HepG2 (cell line): Measurements from ENCODE around the gene TADA1.

Experiments
- CTCF ChIP-seq: sonication (generic); formaldehyde crosslinking; IDR thresholded peaks from 2 replicates; pipeline ENCODE4 v1.5.0; 2020; ENCODE audit warnings: mild to moderate bottlenecking, missing genetic modification reagents, moderate library complexity
- IRF9 ChIP-seq: sonication (generic); formaldehyde crosslinking; IDR thresholded peaks from 2 replicates; pipeline ENCODE4 v1.8.0; 2022; ENCODE audit warnings: missing genetic modification reagents, mild to moderate bottlenecking, borderline replicate concordance
- MED8 ChIP-seq: sonication (generic); formaldehyde crosslinking; IDR thresholded peaks from 2 replicates; pipeline ENCODE4 v1.8.1; 2023; ENCODE audit warnings: mild to moderate bottlenecking, missing genetic modification reagents; ENCODE audit not compliant: insufficient replicate concordance
- NCOR1 ChIP-seq: fragments of 200-600 bp; sonication (generic); IDR thresholded peaks from 2 replicates; pipeline ENCODE4 v1.7.0; 2017; ENCODE audit warnings: antibody characterized with exemption, low read length, borderline replicate concordance
- PBX3 ChIP-seq: sonication (generic); formaldehyde crosslinking; IDR thresholded peaks from 2 replicates; pipeline ENCODE4 v1.8.1; 2023; ENCODE audit warnings: missing genetic modification reagents, inconsistent platforms, borderline replicate concordance
- RBM22 ChIP-seq: fragments of 200-400 bp; formaldehyde crosslinking; optimal IDR thresholded peaks from 2 replicates; pipeline ENCODE3; 2017; ENCODE audit warnings: mild to moderate bottlenecking, low read length, moderate library complexity
- SIN3A ChIP-seq: IDR thresholded peaks from 2 replicates; pipeline ENCODE4 v1.6.1; 2011; ENCODE audit warnings: low read depth, mild to moderate bottlenecking, control low read depth, low read length, borderline replicate concordance
- TAF1 ChIP-seq: sonication (generic); formaldehyde crosslinking; IDR thresholded peaks from 2 replicates; pipeline ENCODE4 v1.4.0; 2020; ENCODE audit warnings: missing genetic modification reagents
- ZBTB1 ChIP-seq: sonication (generic); formaldehyde crosslinking; IDR thresholded peaks from 2 replicates; pipeline ENCODE4 v1.4.0; 2020; ENCODE audit warnings: missing genetic modification reagents, borderline replicate concordance
- ZFP91 ChIP-seq: sonication (generic); formaldehyde crosslinking; IDR thresholded peaks from 2 replicates; pipeline ENCODE4 v1.9.0; 2022; ENCODE audit warnings: missing genetic modification reagents, mild to moderate bottlenecking, borderline replicate concordance
- ZNF331 ChIP-seq: sonication (generic); formaldehyde crosslinking; IDR thresholded peaks from 2 replicates; pipeline ENCODE4 v1.4.0; 2020; ENCODE audit warnings: missing genetic modification reagents
- ZNF503 ChIP-seq: sonication (generic); formaldehyde crosslinking; IDR thresholded peaks from 2 replicates; pipeline ENCODE4 v1.4.0; 2020; ENCODE audit warnings: missing genetic modification reagents
- ZNF672 ChIP-seq: sonication (generic); formaldehyde crosslinking; IDR thresholded peaks from 2 replicates; pipeline ENCODE4 v1.8.1; 2022; ENCODE audit warnings: missing genetic modification reagents

- TF ChIP-seq ZNF503 (CRISPR knock-in tag), result no peak
- no peak for TF ChIP-seq TAF1 (CRISPR knock-in tag)
- peak; percentile 76 for TF ChIP-seq RBM22
- no peak for TF ChIP-seq ZFP91 (CRISPR knock-in tag)
- no peak for TF ChIP-seq SIN3A
- no peak for TF ChIP-seq ZNF331 (CRISPR knock-in tag)
- TF ChIP-seq MED8 (CRISPR knock-in tag), result no peak
- no peak for TF ChIP-seq IRF9 (CRISPR knock-in tag)
- TF ChIP-seq PBX3, result no peak
- no peak for TF ChIP-seq CTCF (CRISPR knock-in tag)
- TF ChIP-seq ZBTB1 (CRISPR knock-in tag), result no peak
- TF ChIP-seq NCOR1, result no peak
- no peak for TF ChIP-seq ZNF672 (CRISPR knock-in tag)
These were observed 20.5 kb downstream of the TADA1 start for GRCh38 chr1:166855558-166855957.
